Trophoblast cell (in vitro differentiated cells and primary cell): ENCODE results near the gene MYO1A.

ENCODE experiments used
- DNase-seq, 2 donors: peaks; one replicate each; pipeline ENCODE4 v3.0.0-alpha.2; 2016
- H2AFZ ChIP-seq: 2 replicates; pipeline ENCODE4 v1.6.1; 2013; ENCODE audit warnings: low read length, moderate library complexity, mild to moderate bottlenecking; ENCODE audit not compliant: insufficient read depth, poor library complexity
- H2AK5ac ChIP-seq: 2 replicates; pipeline ENCODE4 v1.6.1; 2013; ENCODE audit warnings: mild to moderate bottlenecking, low read length
- H2BK120ac ChIP-seq: 2 replicates; pipeline ENCODE4 v1.6.1; 2013; ENCODE audit warnings: low read length, mild to moderate bottlenecking, moderate library complexity; ENCODE audit not compliant: insufficient read depth, poor library complexity
- H2BK12ac ChIP-seq: 2 replicates; pipeline ENCODE4 v1.6.1; 2013; ENCODE audit warnings: mild to moderate bottlenecking, low read length, moderate library complexity
- H2BK5ac ChIP-seq: 2 replicates; pipeline ENCODE4 v1.6.1; 2013; ENCODE audit warnings: low read length, low read depth, moderate library complexity, mild to moderate bottlenecking; ENCODE audit not compliant: poor library complexity
- H3K14ac ChIP-seq: 2 replicates; pipeline ENCODE4 v1.6.1; 2013; ENCODE audit warnings: mild to moderate bottlenecking, low read length
- H3K18ac ChIP-seq: 2 replicates; pipeline ENCODE4 v1.6.1; 2013; ENCODE audit warnings: mild to moderate bottlenecking, low read length
- H3K23ac ChIP-seq: 2 replicates; pipeline ENCODE4 v1.6.1; 2013; ENCODE audit warnings: low read length
- H3K27ac ChIP-seq: 2 replicates; pipeline ENCODE4 v1.5.1; 2013; ENCODE audit warnings: low read depth, mild to moderate bottlenecking, inconsistent platforms, low read length, moderate library complexity
- H3K27me3 ChIP-seq: 2 replicates; pipeline ENCODE4 v1.6.1; 2013; ENCODE audit warnings: inconsistent platforms, mild to moderate bottlenecking, low read length, moderate library complexity; ENCODE audit not compliant: insufficient read depth
- H3K36me3 ChIP-seq, 2 experiments: 1 replicate in 1 of 2; 2 replicates in 1 of 2; pipeline ENCODE4 v1.6.1; 2013; ENCODE audit warnings: low read length in 2 of 2, mild to moderate bottlenecking in 2 of 2, moderate library complexity in 1 of 2; ENCODE audit not compliant: insufficient read depth in 2 of 2, control insufficient read depth in 1 of 2
- H3K4ac ChIP-seq: 2 replicates; pipeline ENCODE4 v1.6.1; 2013; ENCODE audit warnings: low read depth, mild to moderate bottlenecking, low read length, moderate library complexity
- H3K4me1 ChIP-seq, 2 experiments: 1 replicate in 1 of 2; 2 replicates in 1 of 2; pipeline ENCODE4 v1.6.1; 2013; ENCODE audit warnings: low read length in 2 of 2, mild to moderate bottlenecking in 2 of 2, moderate library complexity in 1 of 2; ENCODE audit not compliant: insufficient read depth in 2 of 2, control insufficient read depth in 1 of 2
- H3K4me2 ChIP-seq: 2 replicates; pipeline ENCODE4 v1.6.1; 2013; ENCODE audit warnings: inconsistent platforms, mild to moderate bottlenecking, low read length, moderate library complexity
- H3K4me3 ChIP-seq: 2 replicates; pipeline ENCODE4 v1.5.1; 2013; ENCODE audit warnings: mild to moderate bottlenecking, low read depth, low read length, inconsistent platforms
- H3K79me1 ChIP-seq: one replicate; pipeline ENCODE4 v1.6.1; 2013; ENCODE audit warnings: low read length
- H3K79me2 ChIP-seq: 2 replicates; pipeline ENCODE4 v1.6.1; 2013; ENCODE audit warnings: low read length, mild to moderate bottlenecking; ENCODE audit not compliant: control insufficient read depth, insufficient read depth, poor library complexity
- H3K9ac ChIP-seq: 2 replicates; pipeline ENCODE4 v1.6.1; 2013; ENCODE audit warnings: mild to moderate bottlenecking, low read length
- H3K9me3 ChIP-seq: 2 replicates; pipeline ENCODE4 v1.6.1; 2013; ENCODE audit warnings: low read depth, mild to moderate bottlenecking, control low read depth, inconsistent platforms, low read length; ENCODE audit not compliant: insufficient read depth
- H4K12ac ChIP-seq: 2 replicates; pipeline ENCODE4 v1.6.1; 2013; ENCODE audit warnings: low read depth, mild to moderate bottlenecking, low read length, moderate library complexity
- H4K8ac ChIP-seq: 2 replicates; pipeline ENCODE4 v1.6.1; 2013; ENCODE audit warnings: low read depth, mild to moderate bottlenecking, low read length, moderate library complexity
- H4K91ac ChIP-seq: one replicate; pipeline ENCODE4 v1.6.1; 2013; ENCODE audit warnings: low read depth, mild to moderate bottlenecking, low read length, moderate library complexity
- WGBS: extraction: QIAGEN DNeasy Blood & Tissue Kit; methylation state at CpG from one replicate; pipeline ENCODE4 v1.1.7; 2013; ENCODE audit warnings: missing lambda C conversion rate; ENCODE audit not compliant: insufficient read length, insufficient coverage; ENCODE audit errors: extremely low coverage; 5-methylcytosine and 5-hydroxymethylcytosine counted together

The MYO1A gene

GRCh38 chr12:57066245-57066644 lies 16.3 kb upstream of the MYO1A start:
- no peak overlapping the region for H3K27ac ChIP-seq
- no peak overlapping the region for H2AK5ac ChIP-seq
- H4K91ac ChIP-seq: no peak overlapping the region
- DNase-seq: no peak
- no peak overlapping the region for H2BK12ac ChIP-seq
- H3K79me2 ChIP-seq: no peaks in the 10 kb centered on the region
- no peak overlapping the region for H4K8ac ChIP-seq
- no peak overlapping the region for H3K14ac ChIP-seq
- no peak overlapping the region for H3K23ac ChIP-seq
- H3K27me3 ChIP-seq: no peaks in the 10 kb centered on the region
- H4K12ac ChIP-seq: no peak overlapping the region
- H3K18ac ChIP-seq: no peak overlapping the region
- no peak overlapping the region for H3K4me2 ChIP-seq
- no peaks in the 10 kb centered on the region for H3K4me1 ChIP-seq
- no peak overlapping the region for H2BK120ac ChIP-seq
- peaks cover 13 to 16% of the 10 kb centered on the region in 2 experiments for H3K36me3 ChIP-seq
- H3K4me3 ChIP-seq: no peak overlapping the region
- H3K9me3 ChIP-seq: no peaks in the 10 kb centered on the region
- H2AFZ ChIP-seq: no peak overlapping the region
- no CpG with 5 or more reads among the region's 2 CpGs for WGBS
- H3K79me1 ChIP-seq: no peaks in the 10 kb centered on the region
- H3K4ac ChIP-seq: no peak overlapping the region
- no peak overlapping the region for H3K9ac ChIP-seq
- no peak overlapping the region for H2BK5ac ChIP-seq

- Histone ChIP-seq H4K91ac (no peak overlapping the region), H3K27ac (no peak overlapping the region), H3K27me3 (no peaks in the 10 kb centered on the region), H3K18ac (no peak overlapping the region), H3K4me3 (no peak overlapping the region), H2BK5ac (no peak overlapping the region), H2AFZ (no peak overlapping the region), H2BK12ac (no peak overlapping the region), H3K23ac (no peak overlapping the region), H3K9ac (no peak overlapping the region), H3K4me2 (no peak overlapping the region), H4K12ac (no peak overlapping the region), H3K4me1 (no peaks in the 10 kb centered on the region), H4K8ac (no peak overlapping the region), H3K36me3 (peaks cover 13 to 18% of the 10 kb centered on the region in 2 experiments), H3K9me3 (no peaks in the 10 kb centered on the region), H3K14ac (no peak overlapping the region), H3K4ac (no peak overlapping the region), H2AK5ac (no peak overlapping the region), H3K79me1 (no peaks in the 10 kb centered on the region), H2BK120ac (no peak overlapping the region), H3K79me2 (no peaks in the 10 kb centered on the region)
- DNase-seq: no peak
- WGBS: no CpG with 5 or more reads among the region's 5 CpGs
These were observed 14.2 kb upstream of the MYO1A start for GRCh38 chr12:57063991-57064685.

GRCh38 chr12:57058454-57058853 lies 8.5 kb upstream of the MYO1A start:
- H2BK12ac ChIP-seq: no peak overlapping the region
- no peak overlapping the region for H2AK5ac ChIP-seq
- no peaks in the 10 kb centered on the region for H3K4me1 ChIP-seq
- no peak overlapping the region for H2BK120ac ChIP-seq
- no peak for DNase-seq
- WGBS: no CpG with 5 or more reads among the region's 1 CpG
- H3K4me2 ChIP-seq: no peak overlapping the region
- no peak overlapping the region for H3K4ac ChIP-seq
- no peak overlapping the region for H2BK5ac ChIP-seq
- no peaks in the 10 kb centered on the region for H3K79me2 ChIP-seq
- no peak overlapping the region for H3K14ac ChIP-seq
- H4K12ac ChIP-seq: no peak overlapping the region
- no peak overlapping the region for H3K18ac ChIP-seq
- no peaks in the 10 kb centered on the region for H3K27me3 ChIP-seq
- H3K27ac ChIP-seq: no peak overlapping the region
- H3K9ac ChIP-seq: no peak overlapping the region
- no peak overlapping the region for H4K91ac ChIP-seq
- H4K8ac ChIP-seq: no peak overlapping the region
- no peaks in the 10 kb centered on the region for H3K9me3 ChIP-seq
- H2AFZ ChIP-seq: no peak overlapping the region
- peaks cover 10 to 26% of the 10 kb centered on the region in 2 experiments for H3K36me3 ChIP-seq
- no peak overlapping the region for H3K4me3 ChIP-seq
- H3K79me1 ChIP-seq: no peaks in the 10 kb centered on the region
- no peak overlapping the region for H3K23ac ChIP-seq

- no peak overlapping the region for H3K4me3 ChIP-seq
- H4K12ac ChIP-seq: no peak overlapping the region
- H3K4me1 ChIP-seq: no peaks in the 10 kb centered on the region
- H3K27me3 ChIP-seq: no peaks in the 10 kb centered on the region
- no peaks in the 10 kb centered on the region for H3K9me3 ChIP-seq
- no peak overlapping the region for H2BK120ac ChIP-seq
- H2BK5ac ChIP-seq: no peak overlapping the region
- no peak overlapping the region for H3K23ac ChIP-seq
- H3K79me1 ChIP-seq: no peaks in the 10 kb centered on the region
- H3K4ac ChIP-seq: no peak overlapping the region
- H2AFZ ChIP-seq: no peak overlapping the region
- H2AK5ac ChIP-seq: no peak overlapping the region
- H3K27ac ChIP-seq: no peak overlapping the region
- no peak overlapping the region for H4K8ac ChIP-seq
- no peak overlapping the region for H3K14ac ChIP-seq
- no CpG with 5 or more reads among the region's 6 CpGs for WGBS
- H3K18ac ChIP-seq: no peak overlapping the region
- no peak overlapping the region for H3K4me2 ChIP-seq
- peaks cover 10 to 20% of the 10 kb centered on the region in 2 experiments for H3K36me3 ChIP-seq
- no peak overlapping the region for H3K9ac ChIP-seq
- no peak overlapping the region for H2BK12ac ChIP-seq
- no peaks in the 10 kb centered on the region for H3K79me2 ChIP-seq
- no peak for DNase-seq
- no peak overlapping the region for H4K91ac ChIP-seq
These were observed 7.3 kb upstream of the MYO1A start for GRCh38 chr12:57057067-57057751.
